ENCODE results near the gene RBM20. TPM values are rescaled to one million over a fixed set of nuclear protein-coding genes. Genes with fewer than 3 reads are reported as not detected.

RBM20 gene
- total RNA-seq, 1 experiment from 2014 or later: 1.2 TPM

GRCh38 chr10:110737886-110738634 lies 93.9 kb downstream of the RBM20 start:
- in situ Hi-C loops (cut with HindIII; ENCODE audit: low pct_unique_long_range_greater_than_20kb, low sequenced_read_pairs): no loop called here
- DNase-seq (ENCODE audit: low read depth, low spot score): no peak

GRCh38 chr10:110739811-110740271 lies 95.7 kb downstream of the RBM20 start:
- in situ Hi-C loops (cut with HindIII; ENCODE audit: low pct_unique_long_range_greater_than_20kb, low sequenced_read_pairs): no loop called here

GRCh38 chr10:110742801-110743200 lies 98.7 kb downstream of the RBM20 start:
- DNase-seq (ENCODE audit: low read depth, low spot score): no peak
- in situ Hi-C loops (cut with HindIII; ENCODE audit: low pct_unique_long_range_greater_than_20kb, low sequenced_read_pairs): no loop called here

More at GRCh38 chr10:110739811-110740271, 95.7 kb downstream of the RBM20 start:
- peak; percentile 93 for DNase-seq (ENCODE audit: low read depth, low spot score)

GRCh38 chr10:110744782-110745181 lies 100.6 kb downstream of the RBM20 start:
- no peak for DNase-seq (ENCODE audit: low read depth, low spot score)
- in situ Hi-C loops (cut with HindIII; ENCODE audit: low pct_unique_long_range_greater_than_20kb, low sequenced_read_pairs): no loop called here

GRCh38 chr10:110746254-110746826 lies 102.2 kb downstream of the RBM20 start:
- in situ Hi-C loops (cut with HindIII; ENCODE audit: low pct_unique_long_range_greater_than_20kb, low sequenced_read_pairs): no loop called here
- DNase-seq (ENCODE audit: low read depth, low spot score): peak; percentile 72

- in situ Hi-C loops (cut with HindIII; ENCODE audit: low pct_unique_long_range_greater_than_20kb, low sequenced_read_pairs): no loop called here
- no peak for DNase-seq (ENCODE audit: low read depth, low spot score)
Observed at GRCh38 chr10:110746969-110747608, 103.0 kb downstream of the RBM20 start.

- in situ Hi-C loops (cut with HindIII; ENCODE audit: low pct_unique_long_range_greater_than_20kb, low sequenced_read_pairs): no loop called here
- DNase-seq (ENCODE audit: low read depth, low spot score): no peak
Observed at GRCh38 chr10:110747609-110748464, 103.7 kb downstream of the RBM20 start.

GRCh38 chr10:110748970-110749369 lies 104.8 kb downstream of the RBM20 start:
- DNase-seq (ENCODE audit: low read depth, low spot score): no peak
- in situ Hi-C loops (cut with HindIII; ENCODE audit: low pct_unique_long_range_greater_than_20kb, low sequenced_read_pairs): no loop called here

- no peak for DNase-seq (ENCODE audit: low read depth, low spot score)
- in situ Hi-C loops (cut with HindIII; ENCODE audit: low pct_unique_long_range_greater_than_20kb, low sequenced_read_pairs): no loop called here
Observed at GRCh38 chr10:110750931-110751330, 106.8 kb downstream of the RBM20 start.

- no peak for DNase-seq (ENCODE audit: low read depth, low spot score)
- in situ Hi-C loops (cut with HindIII; ENCODE audit: low pct_unique_long_range_greater_than_20kb, low sequenced_read_pairs): no loop called here
Observed at GRCh38 chr10:110751850-110752249, 107.7 kb downstream of the RBM20 start.

- no peak for DNase-seq (ENCODE audit: low read depth, low spot score)
- in situ Hi-C loops (cut with HindIII; ENCODE audit: low pct_unique_long_range_greater_than_20kb, low sequenced_read_pairs): no loop called here
Observed at GRCh38 chr10:110753462-110753861, 109.3 kb downstream of the RBM20 start.

- in situ Hi-C loops (cut with HindIII; ENCODE audit: low pct_unique_long_range_greater_than_20kb, low sequenced_read_pairs): no loop called here
Observed at GRCh38 chr10:110754375-110755105, 110.4 kb downstream of the RBM20 start.

GRCh38 chr10:110755781-110756180 lies 111.6 kb downstream of the RBM20 start:
- no peak for DNase-seq (ENCODE audit: low read depth, low spot score)
- in situ Hi-C loops (cut with HindIII; ENCODE audit: low pct_unique_long_range_greater_than_20kb, low sequenced_read_pairs): no loop called here

More at GRCh38 chr10:110754375-110755105, 110.4 kb downstream of the RBM20 start:
- no peak for DNase-seq (ENCODE audit: low read depth, low spot score)

GRCh38 chr10:110756876-110757275 lies 112.7 kb downstream of the RBM20 start:
- in situ Hi-C loops (cut with HindIII; ENCODE audit: low pct_unique_long_range_greater_than_20kb, low sequenced_read_pairs): no loop called here

GRCh38 chr10:110757586-110757985 lies 113.5 kb downstream of the RBM20 start:
- DNase-seq (ENCODE audit: low read depth, low spot score): no peak
- in situ Hi-C loops (cut with HindIII; ENCODE audit: low pct_unique_long_range_greater_than_20kb, low sequenced_read_pairs): no loop called here

More at GRCh38 chr10:110756876-110757275, 112.7 kb downstream of the RBM20 start:
- DNase-seq (ENCODE audit: low read depth, low spot score): no peak

GRCh38 chr10:110758128-110758765 lies 114.1 kb downstream of the RBM20 start:
- DNase-seq (ENCODE audit: low read depth, low spot score): no peak
- in situ Hi-C loops (cut with HindIII; ENCODE audit: low pct_unique_long_range_greater_than_20kb, low sequenced_read_pairs): no loop called here

GRCh38 chr10:110758898-110759297 lies 114.8 kb downstream of the RBM20 start:
- in situ Hi-C loops (cut with HindIII; ENCODE audit: low pct_unique_long_range_greater_than_20kb, low sequenced_read_pairs): no loop called here
- peak; percentile 85 for DNase-seq (ENCODE audit: low read depth, low spot score)

Measured in SK-MEL-5 (cell line).